GM19099 (cell line): ENCODE results near the gene GNB2.

ENCODE experiments used
- POLR2A ChIP-seq: IDR thresholded peaks from 3 replicates; pipeline ENCODE4 v1.6.1; 2011; ENCODE audit warnings: low read depth; ENCODE audit not compliant: insufficient read length; ENCODE audit errors: extremely low read depth

GNB2 gene

DNA sequence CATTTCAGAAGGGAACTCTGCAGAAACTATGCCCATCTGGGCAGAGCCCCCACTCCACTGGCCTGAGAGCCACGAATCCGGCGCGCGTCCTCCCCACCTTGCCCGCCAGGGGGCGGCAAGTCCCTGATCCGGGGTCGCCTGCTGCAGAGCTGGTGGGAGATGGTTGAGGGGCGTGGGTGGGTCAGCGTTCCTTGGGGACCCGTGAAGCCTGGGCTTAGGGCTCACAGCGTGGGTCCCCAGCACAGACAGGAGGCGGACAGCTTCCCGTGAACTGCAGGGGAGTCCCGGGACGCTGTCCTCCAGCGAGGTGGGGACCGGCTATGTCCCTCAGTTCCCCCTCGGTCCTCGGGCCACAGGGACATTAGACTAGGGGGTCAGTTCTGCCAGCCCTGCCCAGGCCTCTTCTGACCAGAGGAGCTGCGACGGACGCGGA is 31.8 kb downstream of the GNB2 start:
- TF ChIP-seq POLR2A = no peak

DNA sequence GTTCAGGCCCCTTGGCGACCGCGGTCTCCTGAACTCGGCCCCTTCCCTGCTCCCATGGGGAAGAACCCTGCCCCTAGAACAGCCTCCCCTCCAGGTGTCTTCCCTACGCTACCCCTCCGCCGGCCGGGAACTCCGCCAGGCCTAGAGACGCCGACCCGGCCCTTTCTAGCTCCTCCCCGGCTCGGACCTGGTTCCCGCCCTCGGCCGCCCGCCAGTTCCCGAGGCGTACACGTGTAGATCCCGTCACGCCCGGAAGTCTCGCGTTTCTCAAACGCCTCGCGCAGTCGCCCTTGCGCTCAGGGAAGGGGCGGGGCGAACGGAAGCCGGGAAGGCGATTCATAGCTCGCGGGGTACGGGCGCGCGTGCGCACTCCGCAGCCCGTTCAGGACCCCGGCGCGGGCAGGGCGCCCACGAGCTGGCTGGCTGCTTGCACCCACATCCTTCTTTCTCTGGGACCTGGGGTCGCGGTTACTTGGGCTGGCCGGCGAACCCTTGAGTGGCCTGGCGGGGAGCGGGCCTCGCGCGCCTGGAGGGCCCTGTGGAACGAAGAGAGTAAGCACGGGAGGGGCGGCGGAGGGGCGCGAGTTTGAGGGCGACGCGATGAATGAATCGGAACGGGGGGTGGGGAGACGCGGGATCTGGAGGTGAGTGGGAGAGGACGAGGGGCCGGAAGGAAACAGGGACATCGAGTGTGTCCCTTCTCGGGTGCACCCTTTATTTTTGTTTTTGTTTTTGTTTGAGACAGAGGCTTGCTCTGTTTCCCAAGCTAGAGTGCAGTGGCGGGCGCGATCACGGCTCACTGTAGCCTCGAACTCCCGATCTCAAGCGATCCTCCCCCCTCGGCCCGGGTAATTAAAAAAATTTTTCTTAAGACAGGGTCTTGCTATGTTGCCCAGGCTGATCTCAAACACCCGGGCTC is 32.5 kb downstream of the GNB2 start, which contains the start of gene POP7:
Gene POP7 (plus strand): TSS at position 369 of the 919 bp plus-strand sequence. CDS start 710 bp downstream, outside the sequence.
- peak; percentile 88 for TF ChIP-seq POLR2A

DNA sequence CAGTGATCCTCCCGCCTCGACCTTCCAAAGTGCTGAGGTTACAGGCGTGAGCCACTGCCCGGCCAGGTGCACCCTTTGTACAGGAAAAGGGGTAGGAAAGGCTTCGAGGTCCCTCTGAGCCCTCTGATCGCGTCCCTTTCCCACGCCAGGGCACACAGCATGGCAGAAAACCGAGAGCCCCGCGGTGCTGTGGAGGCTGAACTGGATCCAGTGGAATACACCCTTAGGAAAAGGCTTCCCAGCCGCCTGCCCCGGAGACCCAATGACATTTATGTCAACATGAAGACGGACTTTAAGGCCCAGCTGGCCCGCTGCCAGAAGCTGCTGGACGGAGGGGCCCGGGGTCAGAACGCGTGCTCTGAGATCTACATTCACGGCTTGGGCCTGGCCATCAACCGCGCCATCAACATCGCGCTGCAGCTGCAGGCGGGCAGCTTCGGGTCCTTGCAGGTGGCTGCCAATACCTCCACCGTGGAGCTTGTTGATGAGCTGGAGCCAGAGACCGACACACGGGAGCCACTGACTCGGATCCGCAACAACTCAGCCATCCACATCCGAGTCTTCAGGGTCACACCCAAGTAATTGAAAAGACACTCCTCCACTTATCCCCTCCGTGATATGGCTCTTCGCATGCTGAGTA is 33.3 kb downstream of the GNB2 start:
- TF ChIP-seq POLR2A = no peak

DNA sequence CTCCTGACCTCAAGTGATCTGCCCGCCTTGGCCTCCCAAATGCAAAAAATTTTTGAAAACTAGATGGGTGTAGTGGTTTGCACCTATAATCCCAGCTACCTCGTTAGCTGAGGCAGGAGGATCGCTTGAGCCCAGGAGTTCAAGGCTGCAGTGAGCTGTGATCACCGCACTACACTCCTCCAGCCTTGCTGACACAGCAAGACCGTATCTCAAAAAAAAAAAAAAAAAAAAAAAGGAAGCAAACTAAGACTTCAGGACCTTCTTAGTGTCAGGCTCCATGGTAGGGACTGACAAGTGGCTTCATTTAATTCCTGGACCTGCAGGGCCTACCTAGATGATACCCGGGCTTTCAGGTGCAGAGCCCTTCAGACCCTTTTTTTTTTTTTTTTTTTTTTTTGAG is 34.9 kb downstream of the GNB2 start:
- TF ChIP-seq POLR2A = no peak

DNA sequence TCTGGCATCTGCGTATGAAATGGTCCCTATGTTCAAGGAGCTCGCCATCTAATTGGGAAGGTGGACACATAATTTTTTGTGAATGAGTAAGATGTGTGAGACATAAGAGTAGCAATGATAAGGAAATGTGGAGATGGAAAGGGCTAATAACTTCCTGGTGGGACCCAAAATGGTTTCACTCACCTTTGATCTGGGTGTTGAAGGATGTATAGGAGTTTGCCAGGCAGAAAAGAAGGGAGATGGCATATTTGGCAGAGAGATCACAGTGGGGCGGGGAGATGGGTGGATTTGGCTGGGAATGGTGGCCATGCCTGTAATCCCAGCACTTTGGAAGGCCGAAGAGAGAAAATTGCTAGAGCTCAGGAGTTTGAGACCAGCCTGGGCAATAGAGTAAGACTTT is 36.9 kb downstream of the GNB2 start:
- no peak for TF ChIP-seq POLR2A

DNA sequence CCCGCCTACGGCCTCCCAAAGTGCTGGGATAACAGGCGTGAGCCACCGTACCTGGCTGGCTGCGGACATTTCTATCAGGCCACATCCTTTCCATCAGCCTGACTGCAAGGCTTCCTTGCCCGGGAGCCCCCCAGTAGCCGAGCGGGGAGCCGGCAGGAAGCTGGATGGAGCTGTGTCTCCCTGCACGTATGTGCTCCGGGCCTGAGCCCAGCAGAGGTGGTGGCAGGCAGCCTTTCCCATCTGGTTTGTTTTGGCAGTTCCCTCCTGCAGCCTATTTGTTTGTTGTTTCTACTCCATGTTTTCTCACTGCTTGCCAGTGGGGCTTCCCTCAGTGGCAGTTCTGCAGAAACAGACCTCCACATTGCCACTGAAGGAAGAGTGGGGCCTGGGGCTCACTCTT is 37.8 kb downstream of the GNB2 start:
- TF ChIP-seq POLR2A = no peak

DNA sequence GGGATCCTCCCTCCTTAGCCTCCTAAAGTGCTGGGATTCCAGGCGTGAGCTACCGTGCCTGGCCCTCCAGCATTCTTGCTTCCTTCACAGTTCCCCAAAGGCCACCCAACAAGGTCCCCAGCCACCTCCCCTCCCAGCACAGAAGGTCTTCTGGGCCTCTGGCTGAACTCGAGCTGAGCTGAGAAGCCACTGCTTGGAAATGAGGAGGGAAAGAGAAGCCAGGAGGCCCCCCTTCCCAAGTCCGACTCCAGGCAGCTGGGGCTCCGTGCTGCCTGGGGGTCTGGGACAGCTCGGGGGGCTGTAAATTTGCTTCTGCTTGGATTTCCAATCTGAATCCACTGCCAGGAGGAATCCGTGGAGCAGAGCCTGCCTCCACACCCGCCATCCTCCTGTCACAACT is 41.2 kb downstream of the GNB2 start:
- TF ChIP-seq POLR2A = no peak

DNA sequence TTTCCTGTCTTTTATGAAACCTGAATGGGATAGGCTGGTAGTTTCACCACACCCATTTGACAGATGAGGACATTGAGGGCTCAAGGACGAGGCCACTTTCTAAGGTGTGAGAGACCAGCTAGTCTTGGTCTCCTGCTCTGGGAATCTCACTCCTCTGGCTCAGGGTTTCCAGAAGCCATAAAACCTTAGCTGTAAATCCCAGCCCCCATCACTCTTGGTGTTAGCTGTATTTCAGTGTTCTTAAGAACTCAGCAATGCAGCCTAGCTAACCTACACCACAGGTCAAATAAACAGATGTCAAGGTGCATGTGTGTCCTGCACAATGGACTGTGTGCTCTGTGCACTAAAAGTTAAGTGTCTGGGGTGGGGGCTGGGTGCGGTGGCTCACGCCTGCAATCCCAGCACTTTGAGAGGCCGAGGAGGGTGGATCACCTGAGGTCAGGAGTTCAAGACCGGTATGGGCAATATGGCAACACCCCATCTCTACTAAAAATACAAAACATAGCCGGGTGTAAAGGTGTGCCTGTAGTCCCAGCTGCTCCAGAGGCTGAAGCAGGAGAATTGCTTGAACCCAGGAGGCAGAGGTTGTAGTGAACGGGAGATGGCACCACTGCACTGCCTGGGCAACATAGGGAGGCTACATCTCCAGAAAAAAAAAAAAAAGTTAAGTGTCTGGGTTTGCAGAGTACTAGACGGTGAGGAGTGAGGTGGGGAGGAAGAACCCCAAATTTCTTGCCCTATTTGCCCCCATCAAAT is 46.2 kb downstream of the GNB2 start:
- no peak for TF ChIP-seq POLR2A

DNA sequence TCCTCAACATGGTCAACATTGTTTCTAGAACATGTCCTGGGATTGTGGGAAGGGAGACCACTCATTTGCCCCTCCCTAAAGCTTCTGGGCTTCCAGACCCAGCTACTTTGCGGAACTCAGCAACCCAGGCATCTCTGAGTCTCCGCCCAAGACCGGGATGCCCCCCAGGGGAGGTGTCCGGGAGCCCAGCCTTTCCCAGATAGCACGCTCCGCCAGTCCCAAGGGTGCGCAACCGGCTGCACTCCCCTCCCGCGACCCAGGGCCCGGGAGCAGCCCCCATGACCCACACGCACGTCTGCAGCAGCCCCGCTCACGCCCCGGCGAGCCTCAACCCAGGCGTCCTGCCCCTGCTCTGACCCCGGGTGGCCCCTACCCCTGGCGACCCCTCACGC is 46.7 kb downstream of the GNB2 start, which contains the start of gene EPO:
Gene EPO (plus strand): TSS at position 190 of the 392 bp plus-strand sequence. CDS start 513 bp downstream, outside the sequence.
- no peak for TF ChIP-seq POLR2A

DNA sequence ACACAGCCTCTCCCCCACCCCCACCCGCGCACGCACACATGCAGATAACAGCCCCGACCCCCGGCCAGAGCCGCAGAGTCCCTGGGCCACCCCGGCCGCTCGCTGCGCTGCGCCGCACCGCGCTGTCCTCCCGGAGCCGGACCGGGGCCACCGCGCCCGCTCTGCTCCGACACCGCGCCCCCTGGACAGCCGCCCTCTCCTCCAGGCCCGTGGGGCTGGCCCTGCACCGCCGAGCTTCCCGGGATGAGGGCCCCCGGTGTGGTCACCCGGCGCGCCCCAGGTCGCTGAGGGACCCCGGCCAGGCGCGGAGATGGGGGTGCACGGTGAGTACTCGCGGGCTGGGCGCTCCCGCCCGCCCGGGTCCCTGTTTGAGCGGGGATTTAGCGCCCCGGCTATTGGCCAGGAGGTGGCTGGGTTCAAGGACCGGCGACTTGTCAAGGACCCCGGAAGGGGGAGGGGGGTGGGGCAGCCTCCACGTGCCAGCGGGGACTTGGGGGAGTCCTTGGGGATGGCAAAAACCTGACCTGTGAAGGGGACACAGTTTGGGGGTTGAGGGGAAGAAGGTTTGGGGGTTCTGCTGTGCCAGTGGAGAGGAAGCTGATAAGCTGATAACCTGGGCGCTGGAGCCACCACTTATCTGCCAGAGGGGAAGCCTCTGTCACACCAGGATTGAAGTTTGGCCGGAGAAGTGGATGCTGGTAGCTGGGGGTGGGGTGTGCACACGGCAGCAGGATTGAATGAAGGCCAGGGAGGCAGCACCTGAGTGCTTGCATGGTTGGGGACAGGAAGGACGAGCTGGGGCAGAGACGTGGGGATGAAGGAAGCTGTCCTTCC is 47.3 kb downstream of the GNB2 start:
- no peak for TF ChIP-seq POLR2A

DNA sequence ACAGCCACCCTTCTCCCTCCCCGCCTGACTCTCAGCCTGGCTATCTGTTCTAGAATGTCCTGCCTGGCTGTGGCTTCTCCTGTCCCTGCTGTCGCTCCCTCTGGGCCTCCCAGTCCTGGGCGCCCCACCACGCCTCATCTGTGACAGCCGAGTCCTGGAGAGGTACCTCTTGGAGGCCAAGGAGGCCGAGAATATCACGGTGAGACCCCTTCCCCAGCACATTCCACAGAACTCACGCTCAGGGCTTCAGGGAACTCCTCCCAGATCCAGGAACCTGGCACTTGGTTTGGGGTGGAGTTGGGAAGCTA is 47.9 kb downstream of the GNB2 start:
- no peak for TF ChIP-seq POLR2A

DNA sequence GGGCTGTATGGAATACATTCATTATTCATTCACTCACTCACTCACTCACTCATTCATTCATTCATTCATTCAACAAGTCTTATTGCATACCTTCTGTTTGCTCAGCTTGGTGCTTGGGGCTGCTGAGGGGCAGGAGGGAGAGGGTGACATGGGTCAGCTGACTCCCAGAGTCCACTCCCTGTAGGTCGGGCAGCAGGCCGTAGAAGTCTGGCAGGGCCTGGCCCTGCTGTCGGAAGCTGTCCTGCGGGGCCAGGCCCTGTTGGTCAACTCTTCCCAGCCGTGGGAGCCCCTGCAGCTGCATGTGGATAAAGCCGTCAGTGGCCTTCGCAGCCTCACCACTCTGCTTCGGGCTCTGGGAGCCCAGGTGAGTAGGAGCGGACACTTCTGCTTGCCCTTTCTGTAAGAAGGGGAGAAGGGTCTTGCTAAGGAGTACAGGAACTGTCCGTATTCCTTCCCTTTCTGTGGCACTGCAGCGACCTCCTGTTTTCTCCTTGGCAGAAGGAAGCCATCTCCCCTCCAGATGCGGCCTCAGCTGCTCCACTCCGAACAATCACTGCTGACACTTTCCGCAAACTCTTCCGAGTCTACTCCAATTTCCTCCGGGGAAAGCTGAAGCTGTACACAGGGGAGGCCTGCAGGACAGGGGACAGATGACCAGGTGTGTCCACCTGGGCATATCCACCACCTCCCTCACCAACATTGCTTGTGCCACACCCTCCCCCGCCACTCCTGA is 49.1 kb downstream of the GNB2 start:
- no peak for TF ChIP-seq POLR2A

DNA sequence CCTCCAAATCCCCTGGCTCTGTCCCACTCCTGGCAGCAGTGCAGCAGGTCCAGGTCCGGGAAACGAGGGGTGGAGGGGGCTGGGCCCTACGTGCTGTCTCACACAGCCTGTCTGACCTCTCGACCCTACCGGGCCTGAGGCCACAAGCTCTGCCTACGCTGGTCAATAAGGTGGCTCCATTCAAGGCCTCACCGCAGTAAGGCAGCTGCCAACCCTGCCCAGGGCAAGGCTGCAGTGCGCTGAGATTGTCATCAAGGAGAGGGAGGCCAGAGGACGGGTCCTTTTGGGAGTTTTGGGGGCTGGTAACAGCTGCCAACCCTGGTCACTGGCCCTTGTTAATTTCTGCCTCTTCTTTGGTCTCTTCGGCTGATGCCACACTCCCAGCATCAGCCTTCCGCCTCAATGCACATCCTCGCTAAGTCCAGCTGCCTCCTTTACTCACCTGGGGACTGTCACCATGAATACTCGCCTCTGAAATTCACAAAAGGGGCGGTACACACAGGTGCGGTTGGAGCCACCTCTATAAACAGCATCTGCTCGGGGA is 50.3 kb downstream of the GNB2 start:
- no peak for TF ChIP-seq POLR2A

DNA sequence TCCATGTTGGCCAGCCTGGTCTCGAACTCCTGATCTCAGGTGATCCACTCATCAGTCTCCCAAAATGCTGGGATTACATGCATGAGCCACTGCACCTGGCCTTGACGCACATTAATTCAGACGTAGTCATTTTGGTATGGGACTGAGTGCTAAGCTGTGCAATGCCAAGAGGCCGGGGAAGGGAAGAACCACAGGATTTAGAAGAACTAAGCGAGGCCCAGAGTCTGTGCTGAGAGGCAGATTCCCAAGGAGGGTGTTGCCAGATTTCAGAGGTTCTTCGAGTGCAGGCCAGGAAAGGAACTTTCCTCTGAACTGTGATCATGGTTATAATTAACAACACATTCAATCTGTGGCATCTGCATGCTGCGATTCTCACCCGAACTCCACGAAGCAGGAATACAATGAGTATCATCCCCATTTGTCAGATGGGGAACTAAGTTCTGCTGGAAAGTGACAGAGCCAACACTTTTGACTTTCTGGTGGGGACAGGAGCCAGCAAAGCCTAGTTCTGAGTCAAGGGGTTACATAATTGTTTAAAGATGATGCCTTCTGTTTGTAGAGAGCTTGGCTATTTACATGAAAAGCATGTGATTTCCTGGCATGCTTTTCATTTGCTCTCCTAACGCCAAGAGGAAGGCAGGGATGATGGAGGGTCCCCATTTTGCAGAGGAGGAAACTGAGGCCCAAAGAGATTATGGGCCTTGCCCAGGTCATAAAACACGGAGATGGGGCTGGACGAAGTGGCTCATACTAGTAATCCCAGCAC is 53.6 kb downstream of the GNB2 start:
- no peak for TF ChIP-seq POLR2A

DNA sequence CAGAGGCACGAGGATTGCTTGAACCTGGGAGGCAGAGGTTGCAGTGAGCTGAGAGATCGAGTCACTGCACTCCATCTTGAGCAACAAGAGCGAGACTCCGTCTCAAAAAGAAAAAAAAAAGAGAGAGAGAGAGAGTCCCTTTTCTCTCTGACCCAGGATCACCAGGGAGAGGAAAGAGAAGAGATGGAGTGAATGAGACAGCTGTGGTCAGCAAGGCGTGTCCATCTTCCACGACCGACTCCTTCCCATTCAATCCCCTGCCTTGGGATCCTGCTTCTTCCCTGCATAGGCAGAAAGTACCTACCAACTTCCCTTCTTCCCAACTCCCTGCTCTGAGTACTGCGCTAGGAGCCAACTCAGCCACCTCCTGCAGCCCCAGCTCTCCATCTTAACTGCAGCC is 54.7 kb downstream of the GNB2 start:
- TF ChIP-seq POLR2A = no peak
